ENCODE measurements around the gene LRP8. TPM values are rescaled to one million over a fixed set of nuclear protein-coding genes. Genes with fewer than 3 reads are reported as not detected.
A peak's percentile ranks its signal among the peaks of the same experiment; 100 is the strongest.

LRP8 gene
- total and polyA plus RNA-seq, 2 donors from 2014 or later, result 1.4 to 6.9 TPM

DNA sequence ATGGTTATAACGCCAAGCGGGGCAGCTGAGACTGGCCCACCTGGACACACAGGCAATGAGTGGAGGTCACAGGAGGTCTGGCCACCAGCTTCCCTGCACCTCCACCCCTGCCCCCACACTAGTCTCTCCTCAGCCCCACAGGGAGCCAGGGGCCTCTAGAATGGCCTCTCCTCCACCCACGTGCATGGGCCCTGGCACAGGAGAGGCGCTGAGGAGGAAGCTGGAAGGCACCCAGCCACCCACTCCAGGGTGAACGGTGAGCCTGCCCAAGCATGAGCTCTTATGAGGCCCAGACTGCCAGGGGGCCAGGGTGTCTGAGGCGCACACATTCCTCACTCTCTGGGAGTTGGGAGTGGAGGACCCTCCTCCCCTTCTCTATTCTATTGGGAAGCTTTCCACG, 22.2 kb downstream of the LRP8 start:
- DNase-seq (no peak), FAIRE-seq (no peak)
- no peak overlapping the region for H3K27ac ChIP-seq (ENCODE audit: low read depth in 2 of 2, low read length in 2 of 2)
- no peak overlapping the region for H3K4me3 ChIP-seq (ENCODE audit: low read length in 3 of 3)
- H3K36me3 ChIP-seq (ENCODE audit: control insufficient read depth in 2 of 3, insufficient read depth in 3 of 3, low read length in 3 of 3), result no peaks in the 10 kb centered on the region
- TF ChIP-seq, protein P1, sequence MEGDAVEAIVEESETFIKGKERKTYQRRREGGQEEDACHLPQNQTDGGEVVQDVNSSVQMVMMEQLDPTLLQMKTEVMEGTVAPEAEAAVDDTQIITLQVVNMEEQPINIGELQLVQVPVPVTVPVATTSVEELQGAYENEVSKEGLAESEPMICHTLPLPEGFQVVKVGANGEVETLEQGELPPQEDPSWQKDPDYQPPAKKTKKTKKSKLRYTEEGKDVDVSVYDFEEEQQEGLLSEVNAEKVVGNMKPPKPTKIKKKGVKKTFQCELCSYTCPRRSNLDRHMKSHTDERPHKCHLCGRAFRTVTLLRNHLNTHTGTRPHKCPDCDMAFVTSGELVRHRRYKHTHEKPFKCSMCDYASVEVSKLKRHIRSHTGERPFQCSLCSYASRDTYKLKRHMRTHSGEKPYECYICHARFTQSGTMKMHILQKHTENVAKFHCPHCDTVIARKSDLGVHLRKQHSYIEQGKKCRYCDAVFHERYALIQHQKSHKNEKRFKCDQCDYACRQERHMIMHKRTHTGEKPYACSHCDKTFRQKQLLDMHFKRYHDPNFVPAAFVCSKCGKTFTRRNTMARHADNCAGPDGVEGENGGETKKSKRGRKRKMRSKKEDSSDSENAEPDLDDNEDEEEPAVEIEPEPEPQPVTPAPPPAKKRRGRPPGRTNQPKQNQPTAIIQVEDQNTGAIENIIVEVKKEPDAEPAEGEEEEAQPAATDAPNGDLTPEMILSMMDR (IDR thresholded peaks at IDR 0.05; ENCODE audit: borderline replicate concordance, extremely low read depth, insufficient read depth), result no peak
- H3K9me3 ChIP-seq (ENCODE audit: control insufficient read depth in 2 of 3, insufficient read depth in 1 of 3, low read length in 3 of 3), result no peaks in the 10 kb centered on the region
- H3K27me3 ChIP-seq (ENCODE audit: control insufficient read depth, insufficient read depth, low read length), result no peaks in the 10 kb centered on the region
- peaks cover 0 to 5% (median 2%) of the 10 kb centered on the region in 3 donors for H3K4me1 ChIP-seq (ENCODE audit: control insufficient read depth in 2 of 3, insufficient read depth in 2 of 3, low read depth in 1 of 3, low read length in 3 of 3)
- no peak overlapping the region for H3K9ac ChIP-seq (ENCODE audit: low read length in 3 of 3)
- intact Hi-C loops (cut with DNase I), result no loop called here

DNA sequence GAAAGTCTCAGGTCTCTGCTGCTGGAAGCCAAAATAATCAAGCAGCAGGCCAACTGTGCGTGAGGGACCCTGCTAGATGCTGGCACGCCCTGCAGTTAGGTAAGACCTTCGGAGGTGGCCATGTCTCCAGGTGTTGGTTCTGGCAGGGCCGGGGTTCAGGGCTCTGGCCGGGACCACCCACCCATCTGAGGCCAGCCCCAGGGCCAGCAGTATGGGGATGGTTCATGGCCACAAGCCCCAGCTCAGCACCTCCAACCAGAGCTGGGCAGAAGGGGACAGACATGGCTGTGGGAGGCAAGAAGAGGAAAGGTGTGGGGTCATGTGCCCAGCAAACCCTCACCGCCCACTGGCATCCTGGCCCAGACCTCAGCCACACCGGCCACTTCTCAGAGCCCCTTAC, 23.3 kb downstream of the LRP8 start:
- Histone ChIP-seq H3K27ac (ENCODE audit: low read depth in 2 of 2, low read length in 2 of 2) (no peak overlapping the region), H3K36me3 (ENCODE audit: control insufficient read depth in 2 of 3, insufficient read depth in 3 of 3, low read length in 3 of 3) (no peaks in the 10 kb centered on the region), H3K9ac (ENCODE audit: low read length in 3 of 3) (no peak overlapping the region), H3K4me3 (ENCODE audit: low read length in 3 of 3) (no peak overlapping the region), H3K4me1 (ENCODE audit: control insufficient read depth in 2 of 3, insufficient read depth in 2 of 3, low read depth in 1 of 3, low read length in 3 of 3) (peaks cover 0 to 5% (median 2%) of the 10 kb centered on the region in 3 donors), H3K9me3 (ENCODE audit: control insufficient read depth in 2 of 3, insufficient read depth in 1 of 3, low read length in 3 of 3) (no peaks in the 10 kb centered on the region), H3K27me3 (ENCODE audit: control insufficient read depth, insufficient read depth, low read length) (no peaks in the 10 kb centered on the region)
- FAIRE-seq (no peak), DNase-seq (no peak)
- intact Hi-C loops (cut with DNase I), result no loop called here
- TF ChIP-seq, protein P1 (IDR thresholded peaks at IDR 0.05; ENCODE audit: borderline replicate concordance, extremely low read depth, insufficient read depth), result no peak

DNA sequence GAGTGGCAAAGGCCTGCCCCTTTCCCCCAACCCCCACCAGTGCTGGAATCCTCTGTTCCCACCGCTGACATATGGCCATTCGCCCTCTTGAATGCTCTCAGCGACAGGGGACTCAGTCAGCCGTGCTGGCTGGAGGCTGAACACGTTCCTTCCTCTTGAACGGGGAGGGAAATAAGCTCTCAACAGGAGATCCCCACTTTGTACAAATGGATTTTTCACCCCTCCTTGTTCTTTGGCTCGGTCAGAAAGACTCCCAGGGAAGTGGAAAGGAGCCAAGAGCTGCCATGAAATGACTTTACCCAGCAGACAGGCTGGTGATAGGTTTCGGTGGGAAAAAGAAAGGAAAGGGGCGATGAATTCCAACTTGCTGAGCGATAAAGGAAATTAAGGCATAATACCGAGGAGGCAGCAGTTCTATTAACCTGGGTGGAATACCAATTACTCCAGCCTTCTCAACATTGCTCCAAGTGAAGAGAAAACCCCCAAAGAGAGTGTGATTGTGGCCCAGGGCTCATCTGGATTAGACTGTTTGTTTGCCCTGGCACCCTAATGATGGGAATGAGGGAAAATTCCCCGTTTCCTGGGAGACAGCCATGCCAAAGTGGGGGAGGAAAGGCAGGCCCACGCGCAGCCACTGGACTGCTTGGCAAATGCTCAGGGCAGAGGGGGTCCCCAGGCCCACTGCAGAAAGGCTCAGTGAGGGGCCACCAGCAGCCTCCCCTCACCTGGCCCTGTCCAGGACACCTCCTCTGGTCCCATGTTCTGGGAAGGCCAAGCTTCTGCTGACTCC, 23.9 kb downstream of the LRP8 start:
- Histone ChIP-seq H3K27ac (ENCODE audit: low read depth in 2 of 2, low read length in 2 of 2) (peak overlapping the region; percentile 29 to 44), H3K36me3 (ENCODE audit: control insufficient read depth in 2 of 3, insufficient read depth in 3 of 3, low read length in 3 of 3) (no peaks in the 10 kb centered on the region), H3K4me1 (ENCODE audit: control insufficient read depth in 2 of 3, insufficient read depth in 2 of 3, low read depth in 1 of 3, low read length in 3 of 3) (peaks cover 0 to 5% (median 2%) of the 10 kb centered on the region in 3 donors), H3K27me3 (ENCODE audit: control insufficient read depth, insufficient read depth, low read length) (no peaks in the 10 kb centered on the region), H3K4me3 (ENCODE audit: low read length in 3 of 3) (no peak overlapping the region), H3K9me3 (ENCODE audit: control insufficient read depth in 2 of 3, insufficient read depth in 1 of 3, low read length in 3 of 3) (no peaks in the 10 kb centered on the region), H3K9ac (ENCODE audit: low read length in 3 of 3) (no peak overlapping the region)
- TF ChIP-seq, protein P1 (IDR thresholded peaks at IDR 0.05; ENCODE audit: borderline replicate concordance, extremely low read depth, insufficient read depth), result no peak
- intact Hi-C loops (cut with DNase I), result no loop called here
- DNase-seq (peak in 1 of 5 donors; percentile 27), FAIRE-seq (no peak)

All from kidney (tissue), 14 donors.